NT2/D1 (cell line): ENCODE measurements around the gene ZBTB46.

Source experiments
- DNase-seq: peaks from one replicate; pipeline ENCODE4 v3.0.0-alpha.2; 2011; ENCODE audit warnings: low read depth, low spot score
- H3K27me3 ChIP-seq: 2 replicates; pipeline ENCODE4 v1.6.0; 2011; ENCODE audit warnings: mild to moderate bottlenecking; ENCODE audit not compliant: insufficient read length, insufficient read depth
- H3K36me3 ChIP-seq: 2 replicates; pipeline ENCODE4 v1.6.1; 2011; ENCODE audit warnings: mild to moderate bottlenecking, low read length, mixed read lengths; ENCODE audit not compliant: insufficient read depth, insufficient read length
- H3K4me1 ChIP-seq: 2 replicates; pipeline ENCODE4 v1.5.1; 2011; ENCODE audit not compliant: insufficient read depth, insufficient read length
- H3K4me3 ChIP-seq: 2 replicates; pipeline ENCODE4 v1.5.1; 2011; ENCODE audit warnings: low read depth; ENCODE audit not compliant: insufficient read length
- H3K9ac ChIP-seq: 2 replicates; pipeline ENCODE4 v1.6.0; 2011; ENCODE audit warnings: low read depth; ENCODE audit not compliant: insufficient read length
- H3K9me3 ChIP-seq: 2 replicates; pipeline ENCODE4 v1.5.1; 2011; ENCODE audit warnings: mild to moderate bottlenecking, low read length; ENCODE audit not compliant: insufficient read depth
- SUZ12 ChIP-seq: IDR thresholded peaks from 2 replicates; pipeline ENCODE4 v1.6.1; 2011; ENCODE audit not compliant: insufficient read length, insufficient read depth; ENCODE audit errors: extremely low read depth
- YY1 ChIP-seq: IDR thresholded peaks from 2 replicates; pipeline ENCODE4 v1.6.1; 2011; ENCODE audit not compliant: insufficient read length, insufficient read depth
- ZNF274 ChIP-seq: IDR thresholded peaks from 2 replicates; pipeline ENCODE4 v1.6.1; 2011; ENCODE audit warnings: mild to moderate bottlenecking, low read depth, low read length

Gene ZBTB46

DNA sequence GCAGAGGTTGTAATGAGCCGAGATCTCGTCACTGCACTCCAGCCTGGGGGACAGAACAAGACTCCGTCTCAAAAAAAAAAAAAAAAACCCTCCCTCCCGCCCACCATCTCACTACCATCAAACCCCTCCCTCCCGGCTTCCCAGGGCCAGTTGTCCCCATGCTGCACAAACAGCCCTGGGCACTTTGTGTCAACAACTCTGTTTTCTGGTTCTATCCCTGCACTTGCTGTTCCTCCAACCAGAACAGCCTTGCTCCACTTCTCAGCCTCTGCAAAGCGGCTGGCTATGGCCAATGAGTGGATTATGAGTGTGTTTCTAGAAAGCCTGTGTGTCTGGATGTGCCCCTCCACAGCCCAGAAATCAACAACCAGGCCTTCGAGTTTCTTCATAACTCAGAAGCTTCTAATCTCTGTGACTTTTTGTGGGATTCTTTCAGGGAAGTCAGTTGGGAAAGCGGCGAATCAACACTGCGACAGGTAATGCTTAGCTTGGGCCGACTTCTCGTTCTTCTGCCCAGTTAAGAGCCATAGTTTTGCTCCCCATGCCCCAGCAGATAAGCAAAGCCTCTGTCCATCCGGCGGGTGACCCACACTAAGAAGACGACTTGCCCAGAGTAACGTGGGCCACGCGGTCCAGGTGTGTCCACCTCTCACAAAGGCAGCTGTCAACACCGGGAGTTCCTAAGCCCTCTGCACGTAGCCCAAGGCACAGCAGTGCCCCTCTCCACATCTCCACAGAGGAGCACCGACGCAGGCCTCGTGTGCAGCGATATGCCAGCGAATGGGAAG, 5.5 kb downstream of the ZBTB46 start:
- Histone ChIP-seq H3K4me1 (peaks cover 33% of the 10 kb centered on the region), H3K27me3 (peaks cover 18% of the 10 kb centered on the region), H3K9me3 (no peaks in the 10 kb centered on the region), H3K36me3 (peaks cover 7% of the 10 kb centered on the region), H3K9ac (no peak overlapping the region), H3K4me3 (no peak overlapping the region)
- TF ChIP-seq YY1 (no peak), ZNF274 (no peak), SUZ12 (no peak)
- no peak for DNase-seq

DNA sequence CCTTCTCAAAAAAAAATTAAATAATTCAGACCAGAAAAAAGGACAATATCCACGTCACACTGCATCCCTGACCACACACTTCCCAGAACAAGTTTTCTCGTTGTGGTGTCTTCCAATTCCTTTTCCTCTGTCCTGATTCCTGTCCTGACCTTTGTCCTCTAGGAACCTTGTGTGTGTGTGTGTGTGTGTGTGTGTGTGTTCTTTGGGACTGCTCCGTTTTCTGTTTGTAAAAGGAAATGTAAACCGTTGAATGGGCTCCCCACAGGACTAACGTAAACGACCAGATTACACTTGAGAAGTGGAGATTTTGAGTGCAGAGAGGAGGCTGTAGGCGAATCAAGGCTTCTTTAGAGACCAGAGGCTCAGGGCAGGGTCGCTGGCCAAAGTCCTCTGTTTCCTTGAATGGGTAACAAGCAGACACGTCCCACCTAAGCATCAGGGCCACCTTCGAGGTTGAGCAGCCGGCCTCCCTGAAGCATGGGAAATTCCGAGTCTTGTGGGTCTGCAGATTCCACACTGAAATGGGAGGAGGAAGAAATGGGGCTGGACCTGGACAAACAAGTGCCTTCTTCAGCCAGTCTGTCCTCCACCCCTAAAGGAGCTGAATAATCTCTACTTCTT, 7.3 kb downstream of the ZBTB46 start:
- Histone ChIP-seq H3K9ac (no peak overlapping the region), H3K36me3 (peaks cover 7% of the 10 kb centered on the region), H3K4me1 (peaks cover 31% of the 10 kb centered on the region), H3K9me3 (no peaks in the 10 kb centered on the region), H3K4me3 (no peak overlapping the region), H3K27me3 (peaks cover 4% of the 10 kb centered on the region)
- no peak for TF ChIP-seq YY1
- TF ChIP-seq SUZ12 = no peak
- TF ChIP-seq ZNF274 = no peak
- no peak for DNase-seq

DNA sequence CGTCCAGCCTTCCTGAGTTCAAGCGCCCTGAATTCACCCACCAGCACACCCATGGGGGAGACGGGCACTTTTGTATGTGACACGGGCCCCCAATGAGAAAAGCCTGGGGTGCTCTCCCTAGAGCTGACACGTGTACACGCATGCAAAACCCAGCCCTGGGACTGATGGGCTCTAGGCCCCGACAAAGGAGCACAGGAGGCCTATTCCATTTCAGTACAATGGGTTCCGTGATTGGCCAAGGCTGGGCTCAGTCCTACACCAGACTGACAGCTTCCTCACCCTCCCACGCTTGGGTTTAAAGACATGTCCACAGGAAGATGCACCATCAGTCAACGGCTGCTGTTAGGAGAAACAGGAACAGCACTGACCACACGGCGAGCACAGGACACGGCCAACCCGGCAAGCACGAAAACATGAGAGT, 8.8 kb downstream of the ZBTB46 start:
- Histone ChIP-seq H3K4me3 (no peak overlapping the region), H3K27me3 (no peaks in the 10 kb centered on the region), H3K36me3 (peaks cover 10% of the 10 kb centered on the region), H3K4me1 (peaks cover 22% of the 10 kb centered on the region), H3K9ac (no peak overlapping the region), H3K9me3 (no peaks in the 10 kb centered on the region)
- no peak for DNase-seq
- TF ChIP-seq ZNF274 (no peak), SUZ12 (no peak), YY1 (no peak)

DNA sequence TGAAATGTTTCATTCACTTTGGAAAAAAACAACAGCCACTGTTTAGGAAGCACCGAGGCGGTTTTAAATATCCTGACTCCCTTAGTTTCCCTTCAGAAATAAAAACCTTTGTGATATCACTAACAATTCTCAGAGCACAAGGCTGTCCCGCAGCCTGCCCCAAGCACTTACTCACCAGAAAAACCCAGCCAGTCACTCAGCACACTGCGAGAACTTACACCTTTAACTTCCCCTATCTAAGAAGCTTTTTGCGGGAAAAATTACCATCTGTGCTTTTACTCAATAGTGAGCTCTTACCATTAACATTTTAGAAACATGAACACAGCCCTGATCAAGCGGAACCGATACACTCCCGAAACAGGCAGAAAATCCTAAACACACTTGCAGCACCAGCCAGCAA, 9.3 kb downstream of the ZBTB46 start:
- Histone ChIP-seq H3K4me3 (no peak overlapping the region), H3K27me3 (no peaks in the 10 kb centered on the region), H3K9me3 (no peaks in the 10 kb centered on the region), H3K36me3 (peaks cover 10% of the 10 kb centered on the region), H3K9ac (no peak overlapping the region), H3K4me1 (peaks cover 20% of the 10 kb centered on the region)
- TF ChIP-seq ZNF274 = no peak
- TF ChIP-seq YY1 = no peak
- no peak for TF ChIP-seq SUZ12
- no peak for DNase-seq

DNA sequence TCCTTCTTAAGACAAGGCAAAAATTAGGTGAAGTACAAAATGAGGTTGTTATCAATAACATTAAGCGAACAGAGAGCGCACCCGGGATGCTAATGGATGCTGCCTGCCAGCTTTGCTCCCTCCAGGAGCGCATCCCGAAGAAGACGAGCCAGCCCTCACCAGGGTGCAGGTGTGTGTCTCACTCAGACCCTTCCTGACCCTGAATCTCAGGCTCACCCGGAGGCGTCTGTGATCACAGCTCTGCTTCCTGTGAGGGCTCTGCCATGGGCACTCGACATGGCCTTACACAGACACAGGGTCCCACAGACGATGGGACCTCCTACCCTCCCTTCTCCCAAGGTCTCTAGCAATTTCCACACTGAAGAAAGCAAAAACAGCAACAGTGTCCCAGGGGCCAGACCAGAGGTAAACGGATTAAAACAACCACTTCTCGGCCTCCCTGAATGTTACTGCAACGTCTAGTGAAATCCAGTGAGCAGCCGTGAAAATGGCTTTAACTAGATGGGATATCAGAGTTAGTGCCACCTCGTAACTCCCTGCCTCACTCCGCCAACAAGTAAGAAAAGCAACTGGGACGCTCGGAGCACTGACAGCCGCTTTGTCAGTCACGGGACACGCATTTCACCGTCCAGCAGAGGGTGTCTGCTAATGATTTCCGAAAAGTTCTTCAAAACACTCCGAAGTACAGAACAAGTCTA, 11.7 kb downstream of the ZBTB46 start:
- no peak for DNase-seq
- H3K9ac ChIP-seq = no peak overlapping the region
- H3K9me3 ChIP-seq = no peaks in the 10 kb centered on the region
- H3K36me3 ChIP-seq = peaks cover 19% of the 10 kb centered on the region
- no peak overlapping the region for H3K4me3 ChIP-seq
- H3K27me3 ChIP-seq = no peaks in the 10 kb centered on the region
- no peak for TF ChIP-seq ZNF274
- TF ChIP-seq YY1 = no peak
- TF ChIP-seq SUZ12 = no peak
- peaks cover 14% of the 10 kb centered on the region for H3K4me1 ChIP-seq

DNA sequence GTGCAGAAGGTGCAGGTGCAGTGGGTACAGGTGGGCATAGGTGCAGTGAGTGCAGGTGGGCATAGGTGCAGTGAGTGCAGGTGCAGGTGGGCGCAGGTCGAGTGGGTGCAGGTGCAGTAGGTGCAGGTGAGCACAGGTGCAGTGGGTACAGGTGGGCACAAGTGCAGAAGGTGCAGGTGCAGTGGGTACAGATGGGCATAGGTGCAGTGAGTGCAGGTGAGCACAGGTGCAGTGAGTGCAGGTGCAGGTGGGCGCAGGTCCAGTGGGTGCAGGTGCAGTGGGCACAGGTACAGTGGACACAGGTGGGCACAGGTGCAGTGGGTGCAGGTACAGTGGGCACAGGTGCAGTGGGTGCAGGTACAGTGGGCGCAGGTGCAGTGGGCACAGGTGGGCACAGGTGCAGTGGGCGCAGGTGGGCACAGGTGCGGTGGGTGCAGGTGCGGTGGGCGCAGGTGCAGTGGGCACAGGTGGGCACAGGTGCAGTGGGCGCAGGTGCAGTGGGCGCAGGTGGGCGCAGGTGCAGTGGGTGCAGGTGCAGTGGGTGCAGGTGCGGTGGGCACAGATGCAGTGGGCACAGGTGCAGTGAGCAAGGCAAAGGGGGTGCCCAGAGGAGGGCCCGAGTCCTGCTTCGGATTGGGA, 15.3 kb downstream of the ZBTB46 start:
- no peak for DNase-seq
- Histone ChIP-seq H3K36me3 (peaks cover 13% of the 10 kb centered on the region), H3K9me3 (no peaks in the 10 kb centered on the region), H3K9ac (no peak overlapping the region), H3K4me1 (peaks cover 8% of the 10 kb centered on the region), H3K4me3 (no peak overlapping the region), H3K27me3 (no peaks in the 10 kb centered on the region)
- TF ChIP-seq ZNF274 = no peak
